HepG2 (cell line): Measurements from ENCODE around the gene SERAC1. TPM values are rescaled to one million over a fixed set of nuclear protein-coding genes. Genes with fewer than 3 reads are reported as not detected.
"Not testable (repeated sequence)": the region's sequence is repeated elsewhere in the genome, so short reads cannot be mapped to it uniquely, and the experiment has no call there.

ENCODE experiments used
- ATAC-seq: fragments of 200-7000 bp; cut with Tn5 transposase; 3 replicates; pipeline ENCODE4 v1.9.1; 2020; ENCODE audit warnings: mild to moderate bottlenecking, moderate library complexity
- BruUV-seq: library from RNA; stranded (reverse); fragments of 400-500 nt; replicated peaks from 2 replicates; lab custom pipeline; 2021; lab: Mats Ljungman, UMichigan
- CTCF ChIA-PET: fragments of 300-600 bp; formaldehyde crosslinking; extraction: SDS; loops from one replicate; lab custom pipeline; 2021; ENCODE audit warnings: low total read pairs, inconsistent platforms, low intra/inter-chr PET ratio; lab: Yijun Ruan, JAX
- POLR2A ChIA-PET: fragments of 350-600 bp; sonication (Branson Sonifier 250); formaldehyde crosslinking; loops from one replicate; lab custom pipeline; 2020; ENCODE audit warnings: antibody characterized with exemption, inconsistent platforms; lab: Yijun Ruan, JAX
- DNase-seq: peaks from one replicate; pipeline ENCODE4 v3.0.0-alpha.2; 2015; ENCODE audit warnings: low spot score
- FAIRE-seq: peaks from 3 replicates; lab custom pipeline; 2011; peaks lifted over from hg19 to GRCh38; lab: Jason Lieb, UNC
- H2AFZ ChIP-seq: one replicate; pipeline ENCODE4 v1.6.1; 2011; ENCODE audit warnings: low read length, inconsistent platforms
- H3K27ac ChIP-seq: fragments of 300-600 bp; 3 replicates; pipeline ENCODE4 v1.8.0; 2011; ENCODE audit warnings: mixed run types, mild to moderate bottlenecking, mixed read lengths, low read length, inconsistent platforms; ENCODE audit not compliant: insufficient read depth; ENCODE audit errors: extremely low read length
- H3K27me3 ChIP-seq, 2 experiments: fragments of 200-600 bp in 1 of 2; 2 replicates in 1 of 2; 3 replicates in 1 of 2; pipeline versions ENCODE4 v1.6.0 to v1.8.0; 2011; ENCODE audit warnings: low read length in 2 of 2, mild to moderate bottlenecking in 2 of 2, moderate library complexity in 2 of 2, inconsistent platforms in 1 of 2; ENCODE audit not compliant: insufficient read depth in 2 of 2, control insufficient read depth in 1 of 2
- H3K36me3 ChIP-seq, 2 experiments: fragments of 200-600 bp in 1 of 2; replicated peaks in 1 of 2; 2 replicates in 1 of 2; 3 replicates in 1 of 2; pipeline versions ENCODE4 v1.5.1 to v1.8.0; 2011; ENCODE audit warnings: low read length in 2 of 2, inconsistent platforms in 1 of 2; ENCODE audit not compliant: insufficient read depth in 2 of 2, control insufficient read depth in 1 of 2
- H3K4me1 ChIP-seq: 2 replicates; pipeline ENCODE4 v1.5.1; 2012; ENCODE audit warnings: low read length, inconsistent platforms; ENCODE audit not compliant: insufficient read depth
- H3K4me2 ChIP-seq: 2 replicates; pipeline ENCODE4 v1.6.0; 2011; ENCODE audit warnings: low read depth, low read length, inconsistent platforms
- H3K4me3 ChIP-seq, 3 experiments: fragments of 200-600 bp in 1 of 3; sonication (generic), shearing (Covaris generic) in 1 of 3; replicated peaks in 1 of 3; 2 replicates each; pipeline ENCODE4 v1.5.1; 2011 to 2016; ENCODE audit warnings: low read length in 3 of 3, inconsistent platforms in 2 of 3, low read depth in 2 of 3, mild to moderate bottlenecking in 2 of 3, control low read depth in 1 of 3, mixed read lengths in 1 of 3; ENCODE audit not compliant: insufficient read depth in 1 of 3
- H3K79me2 ChIP-seq: one replicate; pipeline ENCODE4 v1.6.1; 2011; ENCODE audit warnings: low read length, inconsistent platforms; ENCODE audit not compliant: insufficient read depth
- H3K9ac ChIP-seq: 2 replicates; pipeline ENCODE4 v1.6.0; 2011; ENCODE audit warnings: mild to moderate bottlenecking, low read depth, low read length, inconsistent platforms; ENCODE audit not compliant: insufficient read depth
- H3K9me3 ChIP-seq: 2 replicates; pipeline ENCODE4 v1.5.1; 2012; ENCODE audit warnings: mild to moderate bottlenecking, low read length
- H4K20me1 ChIP-seq: 2 replicates; pipeline ENCODE4 v1.6.0; 2011; ENCODE audit warnings: inconsistent platforms, mild to moderate bottlenecking, low read length, moderate library complexity; ENCODE audit not compliant: insufficient read depth
- CBX5 ChIP-seq: sonication (generic); formaldehyde crosslinking; IDR thresholded peaks from 2 replicates; pipeline ENCODE4 v1.4.0; 2020; ENCODE audit warnings: missing genetic modification reagents, borderline replicate concordance
- GATAD1 ChIP-seq: IDR thresholded peaks from 2 replicates; pipeline ENCODE4 v1.6.1; 2016; ENCODE audit warnings: missing genetic modification reagents, missing compliant biosample characterization
- ZNF781 ChIP-seq: sonication (generic); formaldehyde crosslinking; IDR thresholded peaks from 2 replicates; pipeline ENCODE4 v1.5.1; 2020; ENCODE audit warnings: borderline replicate concordance, mild to moderate bottlenecking, missing genetic modification reagents; ENCODE audit errors: not compliant biosample characterization
- WGBS: methylation state at CpG from one replicate; pipeline ENCODE4 v1.1.6; 2017; ENCODE audit warnings: low lambda C conversion rate; 5-methylcytosine and 5-hydroxymethylcytosine counted together
- in situ Hi-C: cut with HindIII; loops from 2 replicates; pipeline ENCODE4 v1.10.0; 2017; ENCODE audit warnings: low pct_unique_long_range_greater_than_20kb; ENCODE audit not compliant: extremely low pct_ligation_motif_present
- intact Hi-C: fragments of 100-400 bp; cut with micrococcal nuclease; formaldehyde crosslinking; loops from one replicate; pipeline ENCODE4 v1.10.0; 2022; ENCODE audit not compliant: unreplicated experiment
- polyA plus RNA-seq, 8 experiments: library from polyadenylated mRNA; depleted of rRNA in 3 of 8; stranded (reverse) in 7 of 8; unstranded in 1 of 8; fragments of >200 nt; fragmentation: Illumina TruSeq in 4 of 8; extraction: Trizol in 4 of 8; gene quantifications; 2 replicates each; pipeline versions ENCODE4 v1.2.1 to v1.2.3, GENCODE V29; 2011 to 2016; ENCODE audit warnings: low read depth in 4 of 8, missing spikeins in 1 of 8, mixed read lengths in 1 of 8; ENCODE audit not compliant: insufficient read depth in 1 of 8
- total RNA-seq, 5 experiments: library from RNA; depleted of rRNA; stranded (reverse); fragments of >200 nt; fragmentation: Illumina TruSeq; extraction: Trizol; gene quantifications; 2 replicates each; pipeline ENCODE4 v1.2.3, GENCODE V29; 2016; ENCODE audit warnings: low read depth in 1 of 5
- TF ChIP-seq, protein P1 (sequence below): sonication (generic); formaldehyde crosslinking; IDR thresholded peaks from 2 replicates; pipeline ENCODE4; 2020; ENCODE audit warnings: missing genetic modification reagents, mild to moderate bottlenecking, borderline replicate concordance
- TF ChIP-seq, protein P2 (sequence below): sonication (generic); formaldehyde crosslinking; IDR thresholded peaks from 2 replicates; pipeline ENCODE4 v1.4.0; 2020; ENCODE audit warnings: missing genetic modification reagents
- TF ChIP-seq, protein P3 (sequence below): sonication (generic); formaldehyde crosslinking; IDR thresholded peaks from 2 replicates; pipeline ENCODE4 v1.4.0; 2020; ENCODE audit warnings: missing genetic modification reagents

SERAC1 gene
- total and polyA plus RNA-seq, 2 of the 13 experiments (the other 11 are each of a cell fraction or from before 2014, with no cell fraction given), result 4.5 to 8.1 TPM

DNA sequence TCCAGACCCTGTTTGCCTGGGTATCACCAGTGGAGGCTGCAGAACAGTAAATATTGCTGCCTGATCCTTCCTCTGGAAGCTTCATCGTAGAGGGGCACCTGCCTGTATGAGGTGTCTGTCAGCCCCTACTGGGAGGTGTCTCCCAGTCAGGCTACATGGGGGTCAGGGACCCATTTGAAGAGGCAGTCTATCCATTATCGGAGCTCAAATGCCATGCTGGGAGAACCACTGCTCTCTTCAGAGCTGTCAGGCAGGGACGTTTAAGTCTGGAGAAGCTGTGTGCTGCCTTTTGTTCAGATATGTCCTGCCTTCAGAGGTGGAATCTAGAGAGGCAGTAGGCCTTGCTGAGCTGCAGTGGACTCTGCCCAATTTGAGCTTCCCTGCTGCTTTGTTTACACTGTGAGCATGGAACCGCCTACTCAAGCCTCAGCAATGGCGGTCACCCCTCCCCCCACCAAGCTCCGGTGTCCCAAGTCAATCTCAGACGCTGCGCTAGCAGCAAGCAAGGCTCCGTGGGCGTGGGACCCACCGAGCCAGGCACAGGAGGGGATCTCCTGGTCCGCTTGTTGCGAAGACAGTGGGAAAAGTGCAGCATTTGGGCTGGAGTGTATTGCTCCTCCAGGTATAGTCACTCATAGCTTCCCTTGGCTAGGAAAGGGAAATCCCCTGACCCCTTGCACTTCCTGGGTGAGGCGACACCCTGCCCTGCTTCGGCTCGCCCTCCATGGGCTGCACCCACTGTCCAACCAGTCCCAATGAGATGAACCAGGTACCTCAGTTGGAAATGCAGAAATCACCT lies 15.3 kb upstream of the SERAC1 start (continued):
- TF ChIP-seq, protein P1, sequence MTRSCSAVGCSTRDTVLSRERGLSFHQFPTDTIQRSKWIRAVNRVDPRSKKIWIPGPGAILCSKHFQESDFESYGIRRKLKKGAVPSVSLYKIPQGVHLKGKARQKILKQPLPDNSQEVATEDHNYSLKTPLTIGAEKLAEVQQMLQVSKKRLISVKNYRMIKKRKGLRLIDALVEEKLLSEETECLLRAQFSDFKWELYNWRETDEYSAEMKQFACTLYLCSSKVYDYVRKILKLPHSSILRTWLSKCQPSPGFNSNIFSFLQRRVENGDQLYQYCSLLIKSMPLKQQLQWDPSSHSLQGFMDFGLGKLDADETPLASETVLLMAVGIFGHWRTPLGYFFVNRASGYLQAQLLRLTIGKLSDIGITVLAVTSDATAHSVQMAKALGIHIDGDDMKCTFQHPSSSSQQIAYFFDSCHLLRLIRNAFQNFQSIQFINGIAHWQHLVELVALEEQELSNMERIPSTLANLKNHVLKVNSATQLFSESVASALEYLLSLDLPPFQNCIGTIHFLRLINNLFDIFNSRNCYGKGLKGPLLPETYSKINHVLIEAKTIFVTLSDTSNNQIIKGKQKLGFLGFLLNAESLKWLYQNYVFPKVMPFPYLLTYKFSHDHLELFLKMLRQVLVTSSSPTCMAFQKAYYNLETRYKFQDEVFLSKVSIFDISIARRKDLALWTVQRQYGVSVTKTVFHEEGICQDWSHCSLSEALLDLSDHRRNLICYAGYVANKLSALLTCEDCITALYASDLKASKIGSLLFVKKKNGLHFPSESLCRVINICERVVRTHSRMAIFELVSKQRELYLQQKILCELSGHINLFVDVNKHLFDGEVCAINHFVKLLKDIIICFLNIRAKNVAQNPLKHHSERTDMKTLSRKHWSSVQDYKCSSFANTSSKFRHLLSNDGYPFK (CRISPR knock-in tag), result peak; percentile 95; the same call in 1 of the 2 replicates
- peak; percentile 67; the same call in 1 of the 2 replicates for TF ChIP-seq CBX5 (CRISPR knock-in tag)
- TF ChIP-seq, protein P2, sequence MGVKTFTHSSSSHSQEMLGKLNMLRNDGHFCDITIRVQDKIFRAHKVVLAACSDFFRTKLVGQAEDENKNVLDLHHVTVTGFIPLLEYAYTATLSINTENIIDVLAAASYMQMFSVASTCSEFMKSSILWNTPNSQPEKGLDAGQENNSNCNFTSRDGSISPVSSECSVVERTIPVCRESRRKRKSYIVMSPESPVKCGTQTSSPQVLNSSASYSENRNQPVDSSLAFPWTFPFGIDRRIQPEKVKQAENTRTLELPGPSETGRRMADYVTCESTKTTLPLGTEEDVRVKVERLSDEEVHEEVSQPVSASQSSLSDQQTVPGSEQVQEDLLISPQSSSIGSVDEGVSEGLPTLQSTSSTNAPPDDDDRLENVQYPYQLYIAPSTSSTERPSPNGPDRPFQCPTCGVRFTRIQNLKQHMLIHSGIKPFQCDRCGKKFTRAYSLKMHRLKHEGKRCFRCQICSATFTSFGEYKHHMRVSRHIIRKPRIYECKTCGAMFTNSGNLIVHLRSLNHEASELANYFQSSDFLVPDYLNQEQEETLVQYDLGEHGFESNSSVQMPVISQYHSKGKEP, result 0 out of 2 replicates have a peak, but pooled peaks have one; percentile 23
- TF ChIP-seq, protein P3, sequence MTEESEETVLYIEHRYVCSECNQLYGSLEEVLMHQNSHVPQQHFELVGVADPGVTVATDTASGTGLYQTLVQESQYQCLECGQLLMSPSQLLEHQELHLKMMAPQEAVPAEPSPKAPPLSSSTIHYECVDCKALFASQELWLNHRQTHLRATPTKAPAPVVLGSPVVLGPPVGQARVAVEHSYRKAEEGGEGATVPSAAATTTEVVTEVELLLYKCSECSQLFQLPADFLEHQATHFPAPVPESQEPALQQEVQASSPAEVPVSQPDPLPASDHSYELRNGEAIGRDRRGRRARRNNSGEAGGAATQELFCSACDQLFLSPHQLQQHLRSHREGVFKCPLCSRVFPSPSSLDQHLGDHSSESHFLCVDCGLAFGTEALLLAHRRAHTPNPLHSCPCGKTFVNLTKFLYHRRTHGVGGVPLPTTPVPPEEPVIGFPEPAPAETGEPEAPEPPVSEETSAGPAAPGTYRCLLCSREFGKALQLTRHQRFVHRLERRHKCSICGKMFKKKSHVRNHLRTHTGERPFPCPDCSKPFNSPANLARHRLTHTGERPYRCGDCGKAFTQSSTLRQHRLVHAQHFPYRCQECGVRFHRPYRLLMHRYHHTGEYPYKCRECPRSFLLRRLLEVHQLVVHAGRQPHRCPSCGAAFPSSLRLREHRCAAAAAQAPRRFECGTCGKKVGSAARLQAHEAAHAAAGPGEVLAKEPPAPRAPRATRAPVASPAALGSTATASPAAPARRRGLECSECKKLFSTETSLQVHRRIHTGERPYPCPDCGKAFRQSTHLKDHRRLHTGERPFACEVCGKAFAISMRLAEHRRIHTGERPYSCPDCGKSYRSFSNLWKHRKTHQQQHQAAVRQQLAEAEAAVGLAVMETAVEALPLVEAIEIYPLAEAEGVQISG (CRISPR knock-in tag), result peak; percentile 81
- peak; percentile 69; the same call in 1 of the 2 replicates for TF ChIP-seq GATAD1 (CRISPR knock-in tag)
- TF ChIP-seq ZNF781 (CRISPR knock-in tag), result peak; percentile 80

DNA sequence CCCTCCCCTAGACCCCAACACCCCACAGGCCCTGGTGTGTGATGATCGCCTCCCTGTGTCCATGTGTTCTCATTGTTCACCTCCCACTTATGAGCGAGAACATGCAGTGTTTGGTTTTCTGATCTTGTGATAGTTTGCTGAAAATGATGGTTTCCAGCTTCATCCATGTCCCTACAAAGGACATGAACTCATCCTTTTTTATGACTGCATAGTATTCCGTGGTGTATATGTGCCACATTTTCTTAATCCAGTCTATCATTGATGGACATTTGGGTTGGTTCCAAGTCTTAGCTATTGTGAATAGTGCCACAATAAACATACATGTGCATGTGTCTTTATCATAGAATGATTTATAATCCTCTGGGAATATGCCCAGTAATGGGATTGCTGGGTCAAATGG lies 9.7 kb upstream of the SERAC1 start:
- 97% methylated on average over 3 of the region's 3 CpGs for WGBS
- BruUV-seq, DNase-seq, POLR2A ChIA-PET, CTCF ChIA-PET, in situ Hi-C loops, H3K27me3 ChIP-seq, H3K36me3 ChIP-seq, H3K9me3 ChIP-seq, ATAC-seq, H2AFZ ChIP-seq, H3K4me2 ChIP-seq, FAIRE-seq, H3K4me3 ChIP-seq, H3K79me2 ChIP-seq, intact Hi-C loops, H3K9ac ChIP-seq, H4K20me1 ChIP-seq, H3K27ac ChIP-seq: not testable (repeated sequence)
- H3K4me1 ChIP-seq, result peaks cover 17% of the 10 kb centered on the region
